Subcutaneous adipose tissue (tissue), 4 donors: Measurements from ENCODE around the gene SPSB1. TPM values are rescaled to one million over a fixed set of nuclear protein-coding genes. Genes with fewer than 3 reads are reported as not detected.

Source experiments
- CTCF ChIP-seq: fragments of 450-650 bp; IDR thresholded peaks from one replicate; pipeline ENCODE4 v1.5.1; 2016; ENCODE audit warnings: low read depth, mild to moderate bottlenecking, control low read depth, antibody characterized with exemption, moderate library complexity
- total RNA-seq, 4 donors: library from RNA; depleted of rRNA; stranded (reverse); fragments of >200 nt; gene quantifications; one replicate each; pipeline ENCODE4 v1.1.0, GENCODE V29; 2016

SPSB1 gene
- total RNA-seq, 4 donors from 2014 or later, result 39.8 to 87.8 (median 53.6) TPM

- no peak for TF ChIP-seq CTCF
These were observed 125.0 kb downstream of the SPSB1 start for GRCh38 chr1:9417695-9418094.

- TF ChIP-seq CTCF, result no peak
These were observed 126.2 kb downstream of the SPSB1 start for GRCh38 chr1:9418851-9419250.

Other genes with a start within 250 kb of the SPSB1 start
- gene SLC2A5, start 223.3 kb upstream of the SPSB1 start, total RNA-seq, result 10 to 100 TPM in 1 of 4 donors, 1 to 10 TPM in 3; 1.9 to 10.5 (median 4.5) TPM
- 10 to 100 TPM in 1 of 4 donors, 1 to 10 TPM in 3; 3.5 to 13.4 (median 4.0) TPM for gene GPR157, start 163.8 kb upstream of the SPSB1 start, total RNA-seq
- 100 to 1,000 TPM in 1 of 4 donors, 10 to 100 TPM in 3; 46.7 to 105 (median 59.9) TPM for gene H6PD, start 58.1 kb upstream of the SPSB1 start, total RNA-seq
- gene SLC25A33, start 246.6 kb downstream of the SPSB1 start, total RNA-seq, result 10 to 100 TPM in 2 of 4 donors, 1 to 10 TPM in 2; 8.5 to 28.8 (median 12.9) TPM